Lower lobe of right lung (tissue), 2 donors: ENCODE results near the gene HDLBP. TPM values are rescaled to one million over a fixed set of nuclear protein-coding genes. Genes with fewer than 3 reads are reported as not detected.

ENCODE experiments used
- ATAC-seq, 2 donors: fragments of 200-7000 bp; cut with Tn5 transposase; one replicate each; pipeline ENCODE4 v1.9.1; 2020 to 2022; ENCODE audit warnings: mild to moderate bottlenecking in 2 of 2, moderate library complexity in 2 of 2
- DNase-seq: peaks from one replicate; pipeline ENCODE4 v3.0.0-alpha.2; 2020
- H3K27ac ChIP-seq: fragments of 200-600 bp; one replicate; pipeline ENCODE4 v1.8.0; 2022
- H3K27me3 ChIP-seq: fragments of 200-600 bp; one replicate; pipeline ENCODE4 v1.8.0; 2022; ENCODE audit warnings: low read depth
- H3K36me3 ChIP-seq: fragments of 200-600 bp; one replicate; pipeline ENCODE4 v1.8.0; 2022; ENCODE audit warnings: mild to moderate bottlenecking
- H3K4me1 ChIP-seq: fragments of 200-600 bp; one replicate; pipeline ENCODE4 v1.8.0; 2022
- H3K4me3 ChIP-seq: fragments of 200-600 bp; one replicate; pipeline ENCODE4 v1.8.0; 2022; ENCODE audit warnings: mild to moderate bottlenecking
- H3K9me3 ChIP-seq: fragments of 200-600 bp; one replicate; pipeline ENCODE4 v1.8.0; 2022
- intact Hi-C: fragments of 100-400 bp; cut with DNase I; formaldehyde crosslinking; loops from one replicate; pipeline ENCODE4 v1.11.0; 2022
- total RNA-seq: library from RNA; stranded (reverse); fragmentation: NEBNext Ultra II Directional; extraction: Animal tissue kit (Norgen Biotek cat#: 25700); gene quantifications from one replicate; pipeline ENCODE4 v1.2.1, GENCODE V29; 2021
- TF ChIP-seq, protein P1 (sequence below): fragments of 200-600 bp; IDR thresholded peaks from one replicate; pipeline ENCODE4 v1.8.0; 2022; ENCODE audit warnings: antibody characterized with exemption, mild to moderate bottlenecking
- donor health status: DM: no; HTN: yes; CAD: no; lungs with severe emphysema.

The HDLBP gene
- total RNA-seq, 1 donor from 2014 or later = 387 TPM

DNA sequence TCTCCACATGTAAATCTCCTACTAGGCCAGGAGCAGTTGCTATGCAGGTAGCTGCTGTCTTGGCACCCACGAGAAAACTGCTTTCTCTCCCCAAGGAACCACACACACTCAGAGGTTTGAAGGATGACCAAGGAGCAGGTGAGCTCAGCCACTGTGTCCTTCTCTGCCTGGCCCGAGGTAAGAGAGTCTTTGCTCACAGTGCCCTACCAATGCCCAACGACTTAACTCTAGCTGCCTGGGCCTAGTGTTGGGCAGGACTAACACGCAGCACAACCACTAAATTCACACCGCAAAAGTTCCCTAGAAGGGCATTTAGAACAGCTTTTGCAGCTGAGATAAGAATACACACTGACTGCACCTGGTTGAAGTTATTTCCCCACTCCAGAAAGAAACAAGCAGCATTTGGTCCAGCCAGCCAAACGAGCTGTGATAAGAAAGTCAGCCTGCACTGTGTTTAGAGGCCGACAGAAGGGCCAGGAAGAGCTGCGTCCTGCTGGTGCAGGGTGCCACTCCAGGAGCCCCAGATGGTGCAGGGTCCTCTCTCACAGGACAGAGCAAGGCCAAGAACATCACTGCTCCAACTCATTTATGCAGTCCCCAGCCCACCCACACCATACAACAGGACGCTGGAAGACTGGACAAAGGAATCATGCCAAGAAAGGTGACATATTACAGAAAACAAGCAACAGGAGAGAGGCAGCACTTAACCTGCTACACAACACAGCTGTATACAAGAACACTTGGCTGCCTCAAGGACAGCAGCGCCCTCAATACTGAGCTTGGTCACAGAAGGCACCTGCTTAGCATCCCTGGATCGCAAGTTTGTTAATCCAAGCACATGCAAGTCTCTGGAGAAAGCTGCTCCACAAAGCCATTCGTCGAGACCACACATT, 12.5 kb downstream of the HDLBP start:
- Histone ChIP-seq H3K9me3 (no peaks in the 10 kb centered on the region), H3K4me3 (no peak overlapping the region), H3K36me3 (no peaks in the 10 kb centered on the region), H3K27me3 (no peaks in the 10 kb centered on the region), H3K4me1 (peaks cover 25% of the 10 kb centered on the region), H3K27ac (peak overlapping the region; percentile 20)
- DNase-seq (no peak), ATAC-seq (peak; percentile 63 to 66)
- TF ChIP-seq, protein P1, sequence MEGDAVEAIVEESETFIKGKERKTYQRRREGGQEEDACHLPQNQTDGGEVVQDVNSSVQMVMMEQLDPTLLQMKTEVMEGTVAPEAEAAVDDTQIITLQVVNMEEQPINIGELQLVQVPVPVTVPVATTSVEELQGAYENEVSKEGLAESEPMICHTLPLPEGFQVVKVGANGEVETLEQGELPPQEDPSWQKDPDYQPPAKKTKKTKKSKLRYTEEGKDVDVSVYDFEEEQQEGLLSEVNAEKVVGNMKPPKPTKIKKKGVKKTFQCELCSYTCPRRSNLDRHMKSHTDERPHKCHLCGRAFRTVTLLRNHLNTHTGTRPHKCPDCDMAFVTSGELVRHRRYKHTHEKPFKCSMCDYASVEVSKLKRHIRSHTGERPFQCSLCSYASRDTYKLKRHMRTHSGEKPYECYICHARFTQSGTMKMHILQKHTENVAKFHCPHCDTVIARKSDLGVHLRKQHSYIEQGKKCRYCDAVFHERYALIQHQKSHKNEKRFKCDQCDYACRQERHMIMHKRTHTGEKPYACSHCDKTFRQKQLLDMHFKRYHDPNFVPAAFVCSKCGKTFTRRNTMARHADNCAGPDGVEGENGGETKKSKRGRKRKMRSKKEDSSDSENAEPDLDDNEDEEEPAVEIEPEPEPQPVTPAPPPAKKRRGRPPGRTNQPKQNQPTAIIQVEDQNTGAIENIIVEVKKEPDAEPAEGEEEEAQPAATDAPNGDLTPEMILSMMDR = no peak
- intact Hi-C loops = no loop called here

DNA sequence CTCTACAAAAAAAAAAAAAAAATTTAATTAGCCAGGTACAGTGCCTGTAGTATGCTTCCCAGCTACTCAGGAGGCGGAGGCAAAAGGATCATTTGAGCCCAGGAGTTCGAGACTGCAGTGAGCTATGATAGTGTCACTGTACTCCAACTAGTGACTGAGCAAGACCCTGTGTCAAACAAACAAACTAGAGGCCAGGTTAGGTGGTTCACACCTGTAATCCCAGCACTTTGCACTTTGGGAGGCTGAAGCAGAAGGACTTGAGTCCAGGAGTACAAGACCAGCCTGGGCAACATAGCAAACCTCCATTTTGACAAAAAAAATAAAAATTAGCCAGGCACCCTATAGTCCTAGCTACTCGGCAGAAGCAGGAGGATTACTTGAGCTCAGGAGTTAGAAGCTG, 13.4 kb downstream of the HDLBP start:
- Histone ChIP-seq H3K9me3 (no peaks in the 10 kb centered on the region), H3K36me3 (peaks cover 1% of the 10 kb centered on the region), H3K4me3 (no peak overlapping the region), H3K27ac (no peak overlapping the region), H3K4me1 (peaks cover 25% of the 10 kb centered on the region), H3K27me3 (no peaks in the 10 kb centered on the region)
- intact Hi-C loops = no loop called here
- DNase-seq = no peak
- no peak for ATAC-seq
- TF ChIP-seq, protein P1 = no peak

DNA sequence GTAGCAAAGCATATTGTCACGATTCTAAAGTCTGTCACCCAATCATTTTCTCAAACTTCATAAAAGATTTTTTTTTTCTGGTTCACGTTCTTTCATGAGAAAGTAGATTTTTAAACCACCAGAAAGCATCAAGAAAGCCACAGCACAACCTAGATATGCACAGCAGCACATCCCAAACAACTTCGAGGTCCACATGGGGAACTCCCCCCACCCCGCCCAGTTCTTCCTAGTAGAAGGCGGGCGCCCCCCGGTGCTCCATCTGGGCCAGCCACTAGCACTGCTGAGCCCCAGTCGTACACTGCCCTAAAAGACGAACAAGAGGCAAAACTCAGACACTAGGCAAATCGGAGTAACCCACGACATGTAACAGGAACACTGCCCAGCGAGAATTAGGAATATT, 15.5 kb downstream of the HDLBP start:
- H3K9me3 ChIP-seq = no peaks in the 10 kb centered on the region
- H3K4me3 ChIP-seq = no peak overlapping the region
- peaks cover 7% of the 10 kb centered on the region for H3K36me3 ChIP-seq
- DNase-seq (no peak), ATAC-seq (no peak)
- H3K4me1 ChIP-seq = peaks cover 25% of the 10 kb centered on the region
- H3K27ac ChIP-seq = no peak overlapping the region
- intact Hi-C loops = no loop called here
- TF ChIP-seq, protein P1 = no peak
- H3K27me3 ChIP-seq = no peaks in the 10 kb centered on the region

DNA sequence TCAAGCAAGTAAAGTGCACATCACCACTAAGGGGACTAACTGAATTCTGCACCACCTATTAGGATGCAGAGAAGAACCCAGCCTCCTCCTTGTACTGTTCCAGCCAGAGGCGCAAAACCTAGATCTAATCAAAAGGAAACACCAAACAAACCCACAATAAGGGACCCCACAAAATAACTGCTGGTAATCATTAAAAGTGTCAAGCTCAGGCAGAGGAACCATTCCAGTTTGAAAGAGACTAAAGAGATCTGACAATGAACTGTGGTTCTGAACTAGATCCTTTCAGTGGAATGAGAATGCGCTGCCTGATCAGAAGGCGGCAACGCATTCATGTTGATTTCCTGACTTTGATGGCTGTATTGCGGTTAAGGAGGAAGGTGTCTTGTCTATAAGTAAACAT, 16.8 kb downstream of the HDLBP start:
- no peak overlapping the region for H3K27ac ChIP-seq
- intact Hi-C loops = no loop called here
- H3K4me3 ChIP-seq = no peak overlapping the region
- peaks cover 7% of the 10 kb centered on the region for H3K36me3 ChIP-seq
- DNase-seq (no peak), ATAC-seq (no peak)
- TF ChIP-seq, protein P1 = no peak
- H3K4me1 ChIP-seq = peaks cover 23% of the 10 kb centered on the region
- no peaks in the 10 kb centered on the region for H3K27me3 ChIP-seq
- H3K9me3 ChIP-seq = no peaks in the 10 kb centered on the region

DNA sequence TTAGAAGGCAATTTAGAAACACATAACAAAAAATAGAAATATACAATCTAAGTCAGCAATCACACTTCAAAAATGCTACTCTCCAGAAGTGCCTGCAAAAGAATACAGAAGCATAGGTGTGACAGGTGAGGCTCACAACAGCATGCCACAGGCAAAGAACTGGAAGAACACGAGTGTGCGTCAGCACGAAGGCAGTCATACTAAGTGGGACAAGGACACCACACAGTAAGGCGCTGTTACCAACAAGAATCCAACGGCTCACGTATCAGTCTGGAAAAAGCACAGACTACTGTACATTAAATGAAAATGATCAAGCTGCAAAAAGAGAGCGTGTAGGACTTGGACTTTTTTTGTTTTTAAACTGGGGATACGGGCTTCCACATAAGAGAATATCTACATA, 18.7 kb downstream of the HDLBP start:
- H3K27me3 ChIP-seq = no peaks in the 10 kb centered on the region
- TF ChIP-seq, protein P1 = no peak
- intact Hi-C loops = no loop called here
- H3K4me1 ChIP-seq = peaks cover 4% of the 10 kb centered on the region
- H3K27ac ChIP-seq = no peak overlapping the region
- no peaks in the 10 kb centered on the region for H3K9me3 ChIP-seq
- DNase-seq (no peak), ATAC-seq (no peak)
- peaks cover 7% of the 10 kb centered on the region for H3K36me3 ChIP-seq
- no peak overlapping the region for H3K4me3 ChIP-seq
